Uterus (tissue), 4 donors: ENCODE data around the gene TAS2R50. TPM values are rescaled to one million over a fixed set of nuclear protein-coding genes. Genes with fewer than 3 reads are reported as not detected.
"Not testable (repeated sequence)": the region's sequence is repeated elsewhere in the genome, so short reads cannot be mapped to it uniquely, and the experiment has no call there.

ENCODE experiments used
- DNase-seq, 2 donors: peaks; one replicate each; pipeline ENCODE4 v3.0.0-alpha.2; 2019 to 2020
- H3K27ac ChIP-seq, 2 donors: fragments of 200-600 bp; sonication (generic); 1 replicate in 1 of 2; 2 replicates in 1 of 2; pipeline ENCODE4 v1.5.1; 2016 to 2018
- H3K27me3 ChIP-seq, 2 donors: fragments of 200-600 bp; sonication (generic); one replicate each; pipeline ENCODE4 v1.5.1; 2018 to 2019; ENCODE audit warnings: control low read depth in 1 of 2
- H3K36me3 ChIP-seq, 2 donors: fragments of 200-600 bp; sonication (generic); one replicate each; pipeline ENCODE4 v1.5.1; 2019; ENCODE audit warnings: control low read depth in 1 of 2
- H3K4me1 ChIP-seq, 2 donors: fragments of 200-600 bp; sonication (generic); one replicate each; pipeline ENCODE4 v1.5.1; 2018 to 2019; ENCODE audit warnings: control low read depth in 1 of 2
- H3K4me3 ChIP-seq, 2 donors: fragments of 200-600 bp; sonication (generic); 1 replicate in 1 of 2; 2 replicates in 1 of 2; pipeline ENCODE4 v1.5.1; 2018 to 2019; ENCODE audit warnings: mild to moderate bottlenecking in 1 of 2
- H3K9me3 ChIP-seq, 2 donors: fragments of 200-600 bp; sonication (generic); one replicate each; pipeline ENCODE4 v1.5.1; 2019; ENCODE audit warnings: control low read depth in 1 of 2
- POLR2A ChIP-seq, 2 donors: fragments of 450-650 bp; IDR thresholded peaks; one replicate each; pipeline ENCODE4 v1.6.1; 2016; ENCODE audit warnings: antibody characterized with exemption in 2 of 2, mild to moderate bottlenecking in 1 of 2, moderate library complexity in 1 of 2
- intact Hi-C: fragments of 100-400 bp; cut with DNase I; formaldehyde crosslinking; loops from one replicate; pipeline ENCODE4 v1.15.1; 2023; ENCODE audit warnings: low total_unique reads
- total RNA-seq, 4 donors: library from RNA; depleted of rRNA in 3 of 4; stranded (reverse); fragments of >200 nt in 3 of 4; gene quantifications; one replicate each; pipeline versions ENCODE4 v1.1.0 to v1.2.4, GENCODE V29; 2014 to 2023
- TF ChIP-seq, protein P1 (sequence below), 4 experiments: fragments of 200-600 bp in 2 of 4; fragments of 450-650 bp in 2 of 4; sonication (generic) in 2 of 4; IDR thresholded peaks; one replicate each; pipeline ENCODE4 v1.5.1; 2016 to 2019; ENCODE audit warnings: antibody characterized with exemption in 4 of 4, mild to moderate bottlenecking in 2 of 4, moderate library complexity in 1 of 4
- donor health status: DM: yes; HTN: yes; CAD: no.

Gene TAS2R50, protein sequence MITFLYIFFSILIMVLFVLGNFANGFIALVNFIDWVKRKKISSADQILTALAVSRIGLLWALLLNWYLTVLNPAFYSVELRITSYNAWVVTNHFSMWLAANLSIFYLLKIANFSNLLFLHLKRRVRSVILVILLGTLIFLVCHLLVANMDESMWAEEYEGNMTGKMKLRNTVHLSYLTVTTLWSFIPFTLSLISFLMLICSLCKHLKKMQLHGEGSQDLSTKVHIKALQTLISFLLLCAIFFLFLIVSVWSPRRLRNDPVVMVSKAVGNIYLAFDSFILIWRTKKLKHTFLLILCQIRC
- total RNA-seq, result 10 to 100 TPM in 1 of 4 donors, 1 to 10 TPM in 2, not detected in 1; 1.2 to 20.0 (median 5.8) TPM

DNA sequence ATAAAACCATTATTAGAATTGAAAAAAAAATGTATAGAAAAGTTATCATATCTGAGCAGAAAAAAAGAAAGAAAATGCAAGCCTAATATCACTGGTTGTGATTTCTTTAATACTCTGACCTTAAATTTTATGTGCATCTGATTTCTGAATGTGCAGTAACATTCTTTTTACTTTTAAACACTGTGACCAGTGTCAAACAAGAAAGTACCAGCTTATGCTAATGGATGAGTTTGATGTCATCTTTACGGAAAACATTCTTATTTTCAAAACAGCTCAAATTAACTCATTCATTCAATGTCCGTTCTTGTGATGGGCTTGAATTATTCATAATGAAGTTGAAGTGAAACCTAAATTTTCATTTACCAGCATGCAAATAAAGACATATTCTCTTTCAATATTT is at the start of gene TAS2R50:
Gene TAS2R50, minus strand, starts transcription at position 101 of the 400 bp plus-strand sequence. Its CDS starts 52 bp downstream, at position 49.
- Histone ChIP-seq H3K27me3 (no peaks in the 10 kb centered on the region), H3K36me3 (no peaks in the 10 kb centered on the region), H3K9me3 (no peaks in the 10 kb centered on the region), H3K4me3 (no peak within 1 kb of the TSS), H3K4me1 (no peaks in the 10 kb centered on the region), H3K27ac (no peak within 1 kb of the TSS)
- intact Hi-C loops, result no loop called here
- TF ChIP-seq, protein P1, sequence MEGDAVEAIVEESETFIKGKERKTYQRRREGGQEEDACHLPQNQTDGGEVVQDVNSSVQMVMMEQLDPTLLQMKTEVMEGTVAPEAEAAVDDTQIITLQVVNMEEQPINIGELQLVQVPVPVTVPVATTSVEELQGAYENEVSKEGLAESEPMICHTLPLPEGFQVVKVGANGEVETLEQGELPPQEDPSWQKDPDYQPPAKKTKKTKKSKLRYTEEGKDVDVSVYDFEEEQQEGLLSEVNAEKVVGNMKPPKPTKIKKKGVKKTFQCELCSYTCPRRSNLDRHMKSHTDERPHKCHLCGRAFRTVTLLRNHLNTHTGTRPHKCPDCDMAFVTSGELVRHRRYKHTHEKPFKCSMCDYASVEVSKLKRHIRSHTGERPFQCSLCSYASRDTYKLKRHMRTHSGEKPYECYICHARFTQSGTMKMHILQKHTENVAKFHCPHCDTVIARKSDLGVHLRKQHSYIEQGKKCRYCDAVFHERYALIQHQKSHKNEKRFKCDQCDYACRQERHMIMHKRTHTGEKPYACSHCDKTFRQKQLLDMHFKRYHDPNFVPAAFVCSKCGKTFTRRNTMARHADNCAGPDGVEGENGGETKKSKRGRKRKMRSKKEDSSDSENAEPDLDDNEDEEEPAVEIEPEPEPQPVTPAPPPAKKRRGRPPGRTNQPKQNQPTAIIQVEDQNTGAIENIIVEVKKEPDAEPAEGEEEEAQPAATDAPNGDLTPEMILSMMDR (IDR thresholded peaks at IDR 0.05), result no peak
- TF ChIP-seq POLR2A (IDR thresholded peaks at IDR 0.05), result no peak
- no peak for DNase-seq

DNA sequence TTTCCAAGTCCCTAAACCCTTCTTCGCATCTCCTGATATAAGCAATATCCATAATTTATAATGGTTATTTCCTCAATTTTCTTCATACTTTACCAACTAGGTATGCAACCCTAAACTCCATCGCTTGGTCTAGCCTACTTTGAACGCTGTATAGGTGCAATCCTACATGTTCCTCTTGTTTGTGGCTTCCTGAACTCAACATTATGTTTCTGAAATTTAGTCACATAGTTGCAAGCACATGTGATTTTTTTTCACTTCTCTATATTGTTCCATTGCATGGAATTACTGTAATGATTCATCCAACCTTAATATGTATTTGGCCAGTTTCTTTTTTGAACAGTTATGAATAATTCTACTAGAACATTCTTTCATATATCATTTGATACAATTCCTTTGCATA is 47.2 kb upstream of the TAS2R50 start:
- not testable (repeated sequence) for H3K27ac ChIP-seq, H3K27me3 ChIP-seq, H3K9me3 ChIP-seq, H3K4me1 ChIP-seq, DNase-seq, H3K36me3 ChIP-seq, H3K4me3 ChIP-seq
- intact Hi-C loops, result loop anchor here (10.0 kb wide), 1 partner anchor 61 kb away; the partner anchor contains the start of gene TAS2R43

DNA sequence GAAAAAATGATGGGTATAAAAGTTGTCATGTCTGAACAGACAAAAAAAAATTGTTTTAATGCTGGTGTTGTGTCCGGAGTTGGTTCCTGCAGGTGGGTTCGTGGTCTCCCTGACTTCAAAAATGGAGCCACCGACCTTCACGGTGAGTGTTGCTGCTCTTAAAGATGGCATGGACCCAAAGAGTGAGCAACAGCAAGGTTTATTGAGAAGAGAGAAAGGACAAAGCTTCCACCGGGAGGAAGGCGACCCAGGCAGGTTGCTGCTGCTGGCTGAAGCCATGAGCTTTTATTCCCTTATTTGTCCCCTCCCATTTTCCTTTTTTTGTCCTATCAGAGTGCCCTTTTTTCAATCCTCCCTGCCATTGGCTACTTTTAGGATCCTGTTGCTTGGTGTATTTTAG is 44.6 kb upstream of the TAS2R50 start, which contains the start of gene TAS2R31:
Gene TAS2R31, minus strand, starts transcription at position 101 of the 400 bp plus-strand sequence. Its CDS starts 72 bp downstream, at position 29.
- no peak for DNase-seq
- intact Hi-C loops, result loop anchor here (10.0 kb wide), 1 partner anchor 63 kb away; the partner anchor contains the start of gene TAS2R43
- TF ChIP-seq, protein P1 (IDR thresholded peaks at IDR 0.05), result no peak
- no peak for TF ChIP-seq POLR2A (IDR thresholded peaks at IDR 0.05)
- Histone ChIP-seq H3K4me1 (no peaks in the 10 kb centered on the region), H3K9me3 (no peaks in the 10 kb centered on the region), H3K27me3 (no peaks in the 10 kb centered on the region), H3K4me3 (no peak within 1 kb of the TSS), H3K36me3 (no peaks in the 10 kb centered on the region), H3K27ac (no peak within 1 kb of the TSS)

DNA sequence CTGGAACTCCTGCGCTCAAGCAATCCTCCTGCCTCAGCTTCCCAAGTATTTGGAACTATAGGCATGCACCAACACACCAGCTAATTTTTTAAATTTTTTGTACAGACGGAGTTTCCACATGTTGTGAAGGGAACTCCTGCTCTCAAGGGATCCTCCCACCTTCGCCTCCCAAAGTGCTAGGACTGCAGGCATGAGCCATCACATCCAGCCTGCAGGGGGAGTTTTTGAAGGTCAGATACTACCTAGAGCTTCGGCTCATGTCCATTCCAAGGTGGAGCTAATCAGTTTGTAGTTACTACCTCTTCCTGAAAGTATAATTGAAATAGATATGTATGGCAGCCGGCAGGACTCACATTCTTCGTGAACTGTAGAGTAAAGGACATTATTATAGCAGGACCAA is 39.4 kb upstream of the TAS2R50 start:
- no peak overlapping the region for H3K27ac ChIP-seq
- no peaks in the 10 kb centered on the region for H3K4me1 ChIP-seq
- no peak for DNase-seq
- no peaks in the 10 kb centered on the region for H3K36me3 ChIP-seq
- H3K27me3 ChIP-seq, result no peaks in the 10 kb centered on the region
- H3K9me3 ChIP-seq, result no peaks in the 10 kb centered on the region
- intact Hi-C loops, result no loop called here
- H3K4me3 ChIP-seq, result no peak overlapping the region
- TF ChIP-seq, protein P1 (IDR thresholded peaks at IDR 0.05), result no peak
- no peak for TF ChIP-seq POLR2A (IDR thresholded peaks at IDR 0.05)

DNA sequence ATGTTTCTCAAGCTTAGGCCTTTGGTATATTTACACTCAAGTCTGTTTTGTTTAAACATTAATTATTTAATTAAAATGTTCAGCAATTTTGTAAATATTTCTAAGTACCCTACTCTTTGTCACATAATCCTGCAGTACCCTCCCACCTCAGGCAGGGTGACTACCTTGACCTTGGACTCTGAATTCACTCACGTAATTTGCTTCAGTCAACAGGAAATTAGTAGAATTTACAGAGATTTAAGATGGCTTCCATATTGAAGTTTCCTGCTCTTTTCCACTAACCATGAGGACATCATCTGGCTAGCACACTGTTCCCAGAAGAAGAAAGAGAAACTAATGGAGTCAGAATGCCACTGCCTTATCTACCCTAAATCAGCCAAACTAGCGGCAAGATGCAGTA is 36.7 kb upstream of the TAS2R50 start:
- intact Hi-C loops, result no loop called here
- no peak for TF ChIP-seq POLR2A (IDR thresholded peaks at IDR 0.05)
- TF ChIP-seq, protein P1 (IDR thresholded peaks at IDR 0.05), result no peak
- no peaks in the 10 kb centered on the region for H3K4me1 ChIP-seq
- H3K36me3 ChIP-seq, result no peaks in the 10 kb centered on the region
- no peak overlapping the region for H3K27ac ChIP-seq
- no peak for DNase-seq
- no peaks in the 10 kb centered on the region for H3K27me3 ChIP-seq
- H3K9me3 ChIP-seq, result no peaks in the 10 kb centered on the region
- H3K4me3 ChIP-seq, result no peak overlapping the region
